HepG2 (cell line): ENCODE data around the gene FAIM2. TPM values are rescaled to one million over a fixed set of nuclear protein-coding genes. Genes with fewer than 3 reads are reported as not detected.

Experiments used
- ATAC-seq: fragments of 200-7000 bp; cut with Tn5 transposase; 3 replicates; pipeline ENCODE4 v1.9.1; 2020; ENCODE audit warnings: mild to moderate bottlenecking, moderate library complexity
- BruUV-seq: library from RNA; stranded (reverse); fragments of 400-500 nt; replicated peaks from 2 replicates; lab custom pipeline; 2021; lab: Mats Ljungman, UMichigan
- CTCF ChIA-PET: fragments of 300-600 bp; formaldehyde crosslinking; extraction: SDS; loops from one replicate; lab custom pipeline; 2021; ENCODE audit warnings: low total read pairs, inconsistent platforms, low intra/inter-chr PET ratio; lab: Yijun Ruan, JAX
- POLR2A ChIA-PET: fragments of 350-600 bp; sonication (Branson Sonifier 250); formaldehyde crosslinking; loops from one replicate; lab custom pipeline; 2020; ENCODE audit warnings: antibody characterized with exemption, inconsistent platforms; lab: Yijun Ruan, JAX
- DNase-seq: peaks from one replicate; pipeline ENCODE4 v3.0.0-alpha.2; 2015; ENCODE audit warnings: low spot score
- FAIRE-seq: peaks from 3 replicates; lab custom pipeline; 2011; peaks lifted over from hg19 to GRCh38; lab: Jason Lieb, UNC
- H2AFZ ChIP-seq: one replicate; pipeline ENCODE4 v1.6.1; 2011; ENCODE audit warnings: low read length, inconsistent platforms
- H3K27ac ChIP-seq: fragments of 300-600 bp; 3 replicates; pipeline ENCODE4 v1.8.0; 2011; ENCODE audit warnings: mixed run types, mild to moderate bottlenecking, mixed read lengths, low read length, inconsistent platforms; ENCODE audit not compliant: insufficient read depth; ENCODE audit errors: extremely low read length
- H3K27me3 ChIP-seq, 2 experiments: fragments of 200-600 bp in 1 of 2; 2 replicates in 1 of 2; 3 replicates in 1 of 2; pipeline versions ENCODE4 v1.6.0 to v1.8.0; 2011; ENCODE audit warnings: low read length in 2 of 2, mild to moderate bottlenecking in 2 of 2, moderate library complexity in 2 of 2, inconsistent platforms in 1 of 2; ENCODE audit not compliant: insufficient read depth in 2 of 2, control insufficient read depth in 1 of 2
- H3K36me3 ChIP-seq, 2 experiments: fragments of 200-600 bp in 1 of 2; replicated peaks in 1 of 2; 2 replicates in 1 of 2; 3 replicates in 1 of 2; pipeline versions ENCODE4 v1.5.1 to v1.8.0; 2011; ENCODE audit warnings: low read length in 2 of 2, inconsistent platforms in 1 of 2; ENCODE audit not compliant: insufficient read depth in 2 of 2, control insufficient read depth in 1 of 2
- H3K4me1 ChIP-seq: 2 replicates; pipeline ENCODE4 v1.5.1; 2012; ENCODE audit warnings: low read length, inconsistent platforms; ENCODE audit not compliant: insufficient read depth
- H3K4me2 ChIP-seq: 2 replicates; pipeline ENCODE4 v1.6.0; 2011; ENCODE audit warnings: low read depth, low read length, inconsistent platforms
- H3K4me3 ChIP-seq, 3 experiments: fragments of 200-600 bp in 1 of 3; sonication (generic), shearing (Covaris generic) in 1 of 3; replicated peaks in 1 of 3; 2 replicates each; pipeline ENCODE4 v1.5.1; 2011 to 2016; ENCODE audit warnings: low read length in 3 of 3, inconsistent platforms in 2 of 3, low read depth in 2 of 3, mild to moderate bottlenecking in 2 of 3, control low read depth in 1 of 3, mixed read lengths in 1 of 3; ENCODE audit not compliant: insufficient read depth in 1 of 3
- H3K79me2 ChIP-seq: one replicate; pipeline ENCODE4 v1.6.1; 2011; ENCODE audit warnings: low read length, inconsistent platforms; ENCODE audit not compliant: insufficient read depth
- H3K9ac ChIP-seq: 2 replicates; pipeline ENCODE4 v1.6.0; 2011; ENCODE audit warnings: mild to moderate bottlenecking, low read depth, low read length, inconsistent platforms; ENCODE audit not compliant: insufficient read depth
- H3K9me3 ChIP-seq: 2 replicates; pipeline ENCODE4 v1.5.1; 2012; ENCODE audit warnings: mild to moderate bottlenecking, low read length
- H4K20me1 ChIP-seq: 2 replicates; pipeline ENCODE4 v1.6.0; 2011; ENCODE audit warnings: inconsistent platforms, mild to moderate bottlenecking, low read length, moderate library complexity; ENCODE audit not compliant: insufficient read depth
- DPF2 ChIP-seq: sonication (generic); formaldehyde crosslinking; IDR thresholded peaks from 2 replicates; pipeline ENCODE4 v1.4.0; 2020; ENCODE audit warnings: mild to moderate bottlenecking, low read depth, missing genetic modification reagents, borderline replicate concordance
- GRHL1 ChIP-seq: sonication (generic); formaldehyde crosslinking; conservative IDR thresholded peaks from 2 replicates; pipeline ENCODE4 v1.8.0; 2022; ENCODE audit warnings: missing genetic modification reagents
- KAT7 ChIP-seq: IDR thresholded peaks from 2 replicates; pipeline ENCODE4 v1.6.1; 2018; ENCODE audit warnings: borderline replicate concordance, missing compliant biosample characterization
- SKIL ChIP-seq: sonication (generic); formaldehyde crosslinking; IDR thresholded peaks from 2 replicates; pipeline ENCODE4 v1.8.0; 2022; ENCODE audit warnings: missing genetic modification reagents, mild to moderate bottlenecking, moderate library complexity, borderline replicate concordance
- ZFP90 ChIP-seq: sonication (generic); formaldehyde crosslinking; IDR thresholded peaks from 2 replicates; pipeline ENCODE4 v1.8.0; 2022; ENCODE audit warnings: missing genetic modification reagents, mild to moderate bottlenecking, inconsistent platforms, borderline replicate concordance
- ZNF276 ChIP-seq: sonication (generic); formaldehyde crosslinking; IDR thresholded peaks from 2 replicates; pipeline ENCODE4 v1.4.0; 2020; ENCODE audit warnings: mild to moderate bottlenecking, low read depth, missing genetic modification reagents
- WGBS: methylation state at CpG from one replicate; pipeline ENCODE4 v1.1.6; 2017; ENCODE audit warnings: low lambda C conversion rate; 5-methylcytosine and 5-hydroxymethylcytosine counted together
- in situ Hi-C: cut with HindIII; loops from 2 replicates; pipeline ENCODE4 v1.10.0; 2017; ENCODE audit warnings: low pct_unique_long_range_greater_than_20kb; ENCODE audit not compliant: extremely low pct_ligation_motif_present
- intact Hi-C: fragments of 100-400 bp; cut with micrococcal nuclease; formaldehyde crosslinking; loops from one replicate; pipeline ENCODE4 v1.10.0; 2022; ENCODE audit not compliant: unreplicated experiment
- polyA plus RNA-seq, 8 experiments: library from polyadenylated mRNA; depleted of rRNA in 3 of 8; stranded (reverse) in 7 of 8; unstranded in 1 of 8; fragments of >200 nt; fragmentation: Illumina TruSeq in 4 of 8; extraction: Trizol in 4 of 8; gene quantifications; 2 replicates each; pipeline versions ENCODE4 v1.2.1 to v1.2.3, GENCODE V29; 2011 to 2016; ENCODE audit warnings: low read depth in 4 of 8, missing spikeins in 1 of 8, mixed read lengths in 1 of 8; ENCODE audit not compliant: insufficient read depth in 1 of 8
- total RNA-seq, 5 experiments: library from RNA; depleted of rRNA; stranded (reverse); fragments of >200 nt; fragmentation: Illumina TruSeq; extraction: Trizol; gene quantifications; 2 replicates each; pipeline ENCODE4 v1.2.3, GENCODE V29; 2016; ENCODE audit warnings: low read depth in 1 of 5
- TF ChIP-seq, protein P1 (sequence below): sonication (generic); formaldehyde crosslinking; IDR thresholded peaks from 2 replicates; pipeline ENCODE4 v1.5.0; 2020; ENCODE audit warnings: missing genetic modification reagents, mild to moderate bottlenecking, borderline replicate concordance
- TF ChIP-seq, protein P2 (sequence below): sonication (generic); formaldehyde crosslinking; IDR thresholded peaks from 2 replicates; pipeline ENCODE4 v1.9.0; 2021; ENCODE audit warnings: missing genetic modification reagents, mild to moderate bottlenecking, borderline replicate concordance
- TF ChIP-seq, protein P3 (sequence below): sonication (generic); formaldehyde crosslinking; IDR thresholded peaks from 2 replicates; pipeline ENCODE4 v1.4.0; 2020; ENCODE audit warnings: missing genetic modification reagents

The FAIM2 gene
- total and polyA plus RNA-seq, 2 of the 13 experiments (the other 11 are each of a cell fraction or from before 2014, with no cell fraction given) = not detected

DNA sequence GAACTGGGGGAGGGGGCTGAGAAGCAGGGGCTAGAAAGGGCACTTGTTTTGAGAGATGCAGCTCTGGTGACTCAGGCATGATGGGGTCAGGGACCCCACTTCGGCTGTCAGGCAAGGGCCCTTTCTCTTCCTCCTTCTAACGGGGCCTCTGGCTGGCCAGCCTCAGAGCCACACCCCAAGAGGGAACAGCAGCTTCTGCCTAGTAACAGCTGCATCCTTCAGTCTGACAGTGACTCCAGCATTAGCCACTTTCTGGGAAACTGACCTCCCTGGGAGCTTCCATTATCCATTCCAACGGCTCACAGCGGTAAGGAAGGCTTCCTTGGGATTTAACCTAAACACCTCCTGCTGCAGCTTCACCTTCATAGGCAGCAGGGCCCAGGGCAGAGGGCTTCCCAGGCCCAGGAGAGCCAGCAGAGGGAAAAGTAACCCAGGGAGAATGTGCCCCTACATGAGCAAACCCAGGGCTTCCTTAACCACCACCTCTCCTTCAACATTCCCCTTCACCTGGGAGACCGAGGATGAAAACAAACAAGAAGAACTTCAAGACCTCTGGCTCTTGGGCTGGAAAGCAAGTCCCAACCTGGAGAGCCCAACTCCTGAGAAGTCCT lies 78.2 kb downstream of the FAIM2 start (continued):
- TF ChIP-seq ZNF276 (CRISPR knock-in tag) = no peak
- TF ChIP-seq, protein P1, sequence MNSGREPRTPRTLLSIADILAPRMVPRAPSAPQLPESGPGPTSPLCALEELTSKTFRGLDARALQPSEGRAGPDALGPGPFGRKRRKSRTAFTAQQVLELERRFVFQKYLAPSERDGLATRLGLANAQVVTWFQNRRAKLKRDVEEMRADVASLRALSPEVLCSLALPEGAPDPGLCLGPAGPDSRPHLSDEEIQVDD (CRISPR knock-in tag) = no peak

- intact Hi-C loops = no loop called here
- H3K4me2 ChIP-seq = no peak overlapping the region
- TF ChIP-seq GRHL1 (CRISPR knock-in tag) = no peak
- TF ChIP-seq DPF2 = no peak
- TF ChIP-seq ZFP90 (CRISPR knock-in tag) = no peak
- TF ChIP-seq, protein P2, sequence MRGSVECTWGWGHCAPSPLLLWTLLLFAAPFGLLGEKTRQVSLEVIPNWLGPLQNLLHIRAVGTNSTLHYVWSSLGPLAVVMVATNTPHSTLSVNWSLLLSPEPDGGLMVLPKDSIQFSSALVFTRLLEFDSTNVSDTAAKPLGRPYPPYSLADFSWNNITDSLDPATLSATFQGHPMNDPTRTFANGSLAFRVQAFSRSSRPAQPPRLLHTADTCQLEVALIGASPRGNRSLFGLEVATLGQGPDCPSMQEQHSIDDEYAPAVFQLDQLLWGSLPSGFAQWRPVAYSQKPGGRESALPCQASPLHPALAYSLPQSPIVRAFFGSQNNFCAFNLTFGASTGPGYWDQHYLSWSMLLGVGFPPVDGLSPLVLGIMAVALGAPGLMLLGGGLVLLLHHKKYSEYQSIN (CRISPR knock-in tag) = no peak
- TF ChIP-seq KAT7 (CRISPR knock-in tag) = no peak
- TF ChIP-seq, protein P3, sequence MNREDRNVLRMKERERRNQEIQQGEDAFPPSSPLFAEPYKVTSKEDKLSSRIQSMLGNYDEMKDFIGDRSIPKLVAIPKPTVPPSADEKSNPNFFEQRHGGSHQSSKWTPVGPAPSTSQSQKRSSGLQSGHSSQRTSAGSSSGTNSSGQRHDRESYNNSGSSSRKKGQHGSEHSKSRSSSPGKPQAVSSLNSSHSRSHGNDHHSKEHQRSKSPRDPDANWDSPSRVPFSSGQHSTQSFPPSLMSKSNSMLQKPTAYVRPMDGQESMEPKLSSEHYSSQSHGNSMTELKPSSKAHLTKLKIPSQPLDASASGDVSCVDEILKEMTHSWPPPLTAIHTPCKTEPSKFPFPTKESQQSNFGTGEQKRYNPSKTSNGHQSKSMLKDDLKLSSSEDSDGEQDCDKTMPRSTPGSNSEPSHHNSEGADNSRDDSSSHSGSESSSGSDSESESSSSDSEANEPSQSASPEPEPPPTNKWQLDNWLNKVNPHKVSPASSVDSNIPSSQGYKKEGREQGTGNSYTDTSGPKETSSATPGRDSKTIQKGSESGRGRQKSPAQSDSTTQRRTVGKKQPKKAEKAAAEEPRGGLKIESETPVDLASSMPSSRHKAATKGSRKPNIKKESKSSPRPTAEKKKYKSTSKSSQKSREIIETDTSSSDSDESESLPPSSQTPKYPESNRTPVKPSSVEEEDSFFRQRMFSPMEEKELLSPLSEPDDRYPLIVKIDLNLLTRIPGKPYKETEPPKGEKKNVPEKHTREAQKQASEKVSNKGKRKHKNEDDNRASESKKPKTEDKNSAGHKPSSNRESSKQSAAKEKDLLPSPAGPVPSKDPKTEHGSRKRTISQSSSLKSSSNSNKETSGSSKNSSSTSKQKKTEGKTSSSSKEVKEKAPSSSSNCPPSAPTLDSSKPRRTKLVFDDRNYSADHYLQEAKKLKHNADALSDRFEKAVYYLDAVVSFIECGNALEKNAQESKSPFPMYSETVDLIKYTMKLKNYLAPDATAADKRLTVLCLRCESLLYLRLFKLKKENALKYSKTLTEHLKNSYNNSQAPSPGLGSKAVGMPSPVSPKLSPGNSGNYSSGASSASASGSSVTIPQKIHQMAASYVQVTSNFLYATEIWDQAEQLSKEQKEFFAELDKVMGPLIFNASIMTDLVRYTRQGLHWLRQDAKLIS (CRISPR knock-in tag) = no peak
- TF ChIP-seq SKIL (CRISPR knock-in tag) = no peak
Observed at GRCh38 chr12:49824895-49825294, 78.8 kb downstream of the FAIM2 start.

More at GRCh38 chr12:49824895-49825294, 78.8 kb downstream of the FAIM2 start:
- no TSS peak for BruUV-seq
- Histone ChIP-seq H3K4me3 (no peak overlapping the region), H3K4me1 (peaks cover 64% of the 10 kb centered on the region), H3K27ac (no peak overlapping the region), H3K9me3 (no peaks in the 10 kb centered on the region), H3K27me3 (no peaks in the 10 kb centered on the region; a peak in 1 of 5 replicates), H3K79me2 (peaks cover 30% of the 10 kb centered on the region), H4K20me1 (peaks cover 13% of the 10 kb centered on the region), H3K36me3 (peaks cover 0 to 4% of the 10 kb centered on the region in 2 experiments; a peak in 1 of 5 replicates), H2AFZ (no peak overlapping the region), H3K9ac (no peak overlapping the region)
- ChIA-PET CTCF (no interaction called here), POLR2A (no interaction called here)
- DNase-seq (no peak), ATAC-seq (no peak), FAIRE-seq (no peak)
- WGBS = 99% methylated on average over 4 of the region's 4 CpGs
- in situ Hi-C loops = loop anchor here (5.0 kb wide), 1 partner anchor 33 kb away; no protein-coding TSS in a partner anchor
